ENCODE results near the gene SH3BP2.

The SH3BP2 gene

DNA sequence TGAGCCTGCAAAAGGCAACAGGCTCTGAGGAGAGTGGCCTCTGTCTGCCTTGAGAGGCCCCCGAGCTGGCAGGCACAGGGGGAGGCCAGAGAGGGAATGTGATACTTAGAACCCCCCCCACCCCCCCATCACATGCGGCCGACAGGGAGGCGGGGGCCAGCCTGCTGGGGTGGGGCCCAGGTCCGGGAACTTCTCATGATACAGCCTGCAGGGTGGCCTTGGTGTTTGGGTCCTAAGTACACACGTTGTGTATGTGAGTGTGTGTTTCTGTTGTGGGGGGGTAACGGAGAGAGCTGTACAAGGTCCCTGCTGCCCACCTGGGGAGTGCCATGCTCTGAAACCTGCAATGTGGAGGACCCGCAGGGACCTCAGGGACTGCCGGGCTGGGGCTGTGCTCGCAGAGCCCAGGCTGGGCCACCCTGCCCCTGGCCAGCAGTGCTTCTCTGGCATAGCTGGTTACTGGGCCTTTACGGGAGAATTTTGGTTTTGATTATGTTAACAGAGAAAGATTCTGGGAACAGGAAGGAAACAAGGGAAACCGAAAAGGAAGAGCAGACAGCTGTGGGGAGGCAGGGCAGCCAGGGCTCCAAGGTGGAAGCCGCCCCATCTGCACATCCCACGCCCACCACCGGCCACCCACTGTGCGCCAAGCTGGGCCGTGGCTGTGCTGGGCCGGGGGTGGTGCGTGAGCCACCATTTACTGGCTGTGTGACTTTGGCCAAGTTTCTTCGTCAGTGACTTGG is 19.9 kb downstream of the SH3BP2 start:
- TF ChIP-seq, protein P1, sequence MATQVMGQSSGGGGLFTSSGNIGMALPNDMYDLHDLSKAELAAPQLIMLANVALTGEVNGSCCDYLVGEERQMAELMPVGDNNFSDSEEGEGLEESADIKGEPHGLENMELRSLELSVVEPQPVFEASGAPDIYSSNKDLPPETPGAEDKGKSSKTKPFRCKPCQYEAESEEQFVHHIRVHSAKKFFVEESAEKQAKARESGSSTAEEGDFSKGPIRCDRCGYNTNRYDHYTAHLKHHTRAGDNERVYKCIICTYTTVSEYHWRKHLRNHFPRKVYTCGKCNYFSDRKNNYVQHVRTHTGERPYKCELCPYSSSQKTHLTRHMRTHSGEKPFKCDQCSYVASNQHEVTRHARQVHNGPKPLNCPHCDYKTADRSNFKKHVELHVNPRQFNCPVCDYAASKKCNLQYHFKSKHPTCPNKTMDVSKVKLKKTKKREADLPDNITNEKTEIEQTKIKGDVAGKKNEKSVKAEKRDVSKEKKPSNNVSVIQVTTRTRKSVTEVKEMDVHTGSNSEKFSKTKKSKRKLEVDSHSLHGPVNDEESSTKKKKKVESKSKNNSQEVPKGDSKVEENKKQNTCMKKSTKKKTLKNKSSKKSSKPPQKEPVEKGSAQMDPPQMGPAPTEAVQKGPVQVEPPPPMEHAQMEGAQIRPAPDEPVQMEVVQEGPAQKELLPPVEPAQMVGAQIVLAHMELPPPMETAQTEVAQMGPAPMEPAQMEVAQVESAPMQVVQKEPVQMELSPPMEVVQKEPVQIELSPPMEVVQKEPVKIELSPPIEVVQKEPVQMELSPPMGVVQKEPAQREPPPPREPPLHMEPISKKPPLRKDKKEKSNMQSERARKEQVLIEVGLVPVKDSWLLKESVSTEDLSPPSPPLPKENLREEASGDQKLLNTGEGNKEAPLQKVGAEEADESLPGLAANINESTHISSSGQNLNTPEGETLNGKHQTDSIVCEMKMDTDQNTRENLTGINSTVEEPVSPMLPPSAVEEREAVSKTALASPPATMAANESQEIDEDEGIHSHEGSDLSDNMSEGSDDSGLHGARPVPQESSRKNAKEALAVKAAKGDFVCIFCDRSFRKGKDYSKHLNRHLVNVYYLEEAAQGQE (IDR thresholded peaks at IDR 0.05; ENCODE audit: insufficient read depth in 1 of 2, low read depth in 2 of 2, low read length in 2 of 2): no peak
- TF ChIP-seq POLR2AphosphoS5 (IDR thresholded peaks at IDR 0.05; ENCODE audit: low read depth, low read length): no peak; the same call in 1 of the 2 replicates
- no peak for TF ChIP-seq TAF1 (IDR thresholded peaks at IDR 0.05; ENCODE audit: borderline replicate concordance, insufficient read depth, low read length)
- TF ChIP-seq SIN3A (IDR thresholded peaks at IDR 0.05; ENCODE audit: borderline replicate concordance, insufficient read depth, low read length): no peak
- TF ChIP-seq FOXP2 (optimal IDR thresholded peaks at IDR 0.05; ENCODE audit: borderline replicate concordance, extremely low read depth, extremely low read length, insufficient read depth): no peak

DNA sequence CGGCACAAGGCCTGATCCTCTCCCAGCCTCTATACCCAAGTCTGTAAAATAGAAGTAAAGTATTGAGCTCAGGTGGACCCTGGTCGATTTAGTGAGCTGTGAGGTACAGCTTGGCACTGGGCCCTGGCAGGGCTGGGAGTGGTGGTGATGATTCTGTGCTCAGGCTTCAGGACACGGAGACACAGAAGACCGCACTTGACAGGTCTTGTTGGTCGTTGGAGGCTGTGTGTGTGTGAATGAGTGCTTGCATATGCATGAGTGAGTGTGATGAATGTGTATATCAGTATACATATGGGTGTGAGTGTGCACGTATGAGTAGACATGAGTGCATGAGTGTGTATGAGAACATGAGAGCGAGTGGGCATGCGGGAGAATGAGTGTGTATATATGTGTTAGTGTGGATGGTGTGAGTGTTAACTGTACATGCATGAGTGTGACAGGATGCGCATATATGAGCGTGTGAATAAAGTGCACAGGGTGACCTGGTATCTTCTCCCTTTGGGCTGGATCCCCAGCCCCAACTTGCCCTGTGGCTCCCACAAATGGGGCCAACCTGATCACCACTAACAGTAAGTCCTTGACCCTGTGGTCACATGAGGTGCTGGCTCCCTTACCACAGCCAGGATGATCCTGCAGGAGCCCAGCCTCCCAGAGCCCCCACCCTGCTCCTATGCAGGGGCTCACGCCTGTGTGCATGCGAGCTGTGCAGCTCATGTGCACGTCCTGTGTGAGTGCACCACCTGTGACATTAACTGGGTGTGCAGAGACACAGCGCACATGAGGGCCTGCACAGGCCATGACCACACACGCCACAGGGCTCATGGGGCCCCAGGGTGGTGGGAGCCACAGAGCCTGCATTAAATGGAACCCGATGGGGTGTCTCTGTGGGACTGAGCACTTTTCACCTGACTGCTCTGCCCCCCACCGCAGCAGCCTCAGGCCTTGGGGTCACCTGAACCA is 20.8 kb downstream of the SH3BP2 start:
- TF ChIP-seq TAF1 (IDR thresholded peaks at IDR 0.05; ENCODE audit: borderline replicate concordance, insufficient read depth, low read length) (no peak), POLR2AphosphoS5 (IDR thresholded peaks at IDR 0.05; ENCODE audit: low read depth, low read length) (no peak), SIN3A (IDR thresholded peaks at IDR 0.05; ENCODE audit: borderline replicate concordance, insufficient read depth, low read length) (no peak), FOXP2 (optimal IDR thresholded peaks at IDR 0.05; ENCODE audit: borderline replicate concordance, extremely low read depth, extremely low read length, insufficient read depth) (no peak)
- TF ChIP-seq, protein P1 (IDR thresholded peaks at IDR 0.05; ENCODE audit: insufficient read depth in 1 of 2, low read depth in 2 of 2, low read length in 2 of 2): no peak

DNA sequence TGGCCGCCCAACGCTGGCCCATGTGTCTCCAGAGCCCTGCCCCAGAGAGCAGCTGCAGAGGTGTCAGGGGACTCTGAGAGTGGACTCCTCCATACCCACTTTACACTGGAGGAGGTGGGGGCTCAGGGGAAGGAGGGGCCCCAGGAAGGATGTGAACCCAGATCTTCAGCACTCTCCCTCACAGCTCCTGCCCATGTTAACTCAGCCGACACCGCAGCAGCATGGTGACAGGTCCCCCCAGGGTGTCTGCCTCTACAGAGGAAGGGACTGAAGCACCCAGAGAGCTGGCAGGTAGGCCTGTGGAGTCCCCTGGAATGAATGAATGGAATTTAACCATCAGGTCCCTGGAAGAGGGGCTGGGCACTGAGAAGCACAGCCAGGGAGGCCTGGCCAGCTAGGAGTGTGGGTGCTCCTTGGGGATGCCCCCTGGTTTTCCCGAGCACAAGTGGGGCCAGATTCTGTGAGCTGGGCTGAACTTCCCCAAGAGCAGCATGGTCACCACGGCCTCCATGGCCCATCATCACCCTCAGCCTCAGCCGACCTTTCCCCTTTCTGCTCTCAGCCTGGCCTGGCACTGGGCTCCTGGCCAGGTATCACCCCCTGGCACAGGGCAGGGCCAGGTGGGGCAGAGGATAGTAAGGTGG is 21.9 kb downstream of the SH3BP2 start:
- no peak for TF ChIP-seq FOXP2 (optimal IDR thresholded peaks at IDR 0.05; ENCODE audit: borderline replicate concordance, extremely low read depth, extremely low read length, insufficient read depth)
- no peak for TF ChIP-seq SIN3A (IDR thresholded peaks at IDR 0.05; ENCODE audit: borderline replicate concordance, insufficient read depth, low read length)
- TF ChIP-seq POLR2AphosphoS5 (IDR thresholded peaks at IDR 0.05; ENCODE audit: low read depth, low read length): no peak
- no peak for TF ChIP-seq TAF1 (IDR thresholded peaks at IDR 0.05; ENCODE audit: borderline replicate concordance, insufficient read depth, low read length)

DNA sequence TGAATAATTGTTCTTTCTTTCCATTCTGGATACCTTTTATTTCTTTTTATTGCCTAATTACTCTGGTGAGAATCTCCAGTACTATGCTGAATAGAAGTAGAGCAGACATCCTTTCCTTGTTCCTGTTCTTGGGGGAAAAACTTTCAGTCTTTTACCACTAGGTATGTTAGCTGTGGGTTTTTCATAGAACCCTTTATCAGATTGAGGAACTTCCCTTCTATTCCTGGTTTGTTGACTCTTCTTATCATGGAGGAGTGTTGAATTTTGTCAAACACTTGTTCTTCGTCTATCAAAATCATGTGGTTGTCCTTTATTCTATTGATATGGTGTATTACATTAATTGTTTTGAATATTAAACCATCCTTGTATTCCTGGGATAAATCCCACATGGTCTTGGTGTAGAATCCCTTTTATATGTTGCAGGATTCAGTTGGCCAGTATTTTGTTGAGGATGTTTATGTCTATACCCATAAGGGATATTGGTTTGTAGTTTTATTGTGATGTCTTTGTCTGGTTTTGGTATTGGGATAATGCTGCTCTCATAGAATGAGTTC is 23.6 kb downstream of the SH3BP2 start:
- TF ChIP-seq FOXP2 (optimal IDR thresholded peaks at IDR 0.05; ENCODE audit: borderline replicate concordance, extremely low read depth, extremely low read length, insufficient read depth): no peak

DNA sequence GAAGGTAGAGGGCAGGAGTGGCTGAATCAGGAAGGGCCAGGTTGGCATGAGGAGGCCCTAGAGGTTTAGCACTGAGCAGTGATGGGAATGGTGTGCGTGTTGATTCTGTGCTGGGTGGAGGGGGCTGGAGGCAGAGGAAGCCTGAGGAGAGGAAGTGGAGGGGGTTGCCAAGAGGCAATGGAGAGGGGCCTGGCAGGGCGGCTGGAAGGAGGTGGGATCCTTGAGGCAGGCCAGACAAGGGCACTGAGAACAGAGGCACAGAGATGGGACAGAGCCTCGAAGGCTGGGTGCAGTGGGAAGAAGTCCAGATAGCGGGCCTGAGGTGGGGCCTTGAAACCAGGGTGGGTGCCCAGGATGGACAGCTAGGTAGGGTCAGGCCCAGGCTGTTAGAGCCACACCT is 24.3 kb downstream of the SH3BP2 start:
- TF ChIP-seq TAF1 (IDR thresholded peaks at IDR 0.05; ENCODE audit: borderline replicate concordance, insufficient read depth, low read length) (no peak), SIN3A (IDR thresholded peaks at IDR 0.05; ENCODE audit: borderline replicate concordance, insufficient read depth, low read length) (no peak), FOXP2 (optimal IDR thresholded peaks at IDR 0.05; ENCODE audit: borderline replicate concordance, extremely low read depth, extremely low read length, insufficient read depth) (no peak), POLR2AphosphoS5 (IDR thresholded peaks at IDR 0.05; ENCODE audit: low read depth, low read length) (no peak)
- TF ChIP-seq, protein P1 (IDR thresholded peaks at IDR 0.05; ENCODE audit: insufficient read depth in 1 of 2, low read depth in 2 of 2, low read length in 2 of 2): no peak

Measured in PFSK-1 (cell line).